ENCODE data around the gene ARL15.

DNA sequence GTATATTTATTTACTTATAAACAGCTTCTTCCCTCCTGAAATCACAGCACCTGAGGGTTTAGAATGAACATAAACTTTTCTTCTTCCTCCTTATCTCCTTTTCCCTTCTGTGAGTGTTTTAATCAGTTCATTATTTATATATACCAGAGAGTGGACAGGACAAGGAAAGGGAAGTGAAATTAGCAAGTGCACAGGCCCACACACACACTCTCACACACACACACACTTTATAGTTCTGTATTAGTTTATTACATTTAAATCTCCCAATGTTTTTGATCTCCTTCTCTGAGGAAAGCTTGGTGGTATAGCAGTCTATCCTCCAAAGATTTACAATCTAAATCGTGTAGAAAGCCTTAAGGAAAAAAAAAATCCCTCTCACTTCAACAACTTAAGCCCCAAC lies 396.4 kb downstream of the ARL15 start:
- TF ChIP-seq GATA3 (IDR thresholded peaks at IDR 0.05; ENCODE audit: low read depth, low read length), result no peak
- no peak for TF ChIP-seq GATA2 (IDR thresholded peaks at IDR 0.05; ENCODE audit: low read depth, low read length)

All from SH-SY5Y (cell line).